Rectal smooth muscle tissue (tissue), 1 donor: ENCODE data around the gene GIMAP6.
"Not testable (repeated sequence)": the region's sequence is repeated elsewhere in the genome, so short reads cannot be mapped to it uniquely, and the experiment has no call there.

Experiments
- H3K27ac ChIP-seq: one replicate; pipeline ENCODE4 v1.7.0; 2013; ENCODE audit warnings: low read depth, low read length, inconsistent platforms
- H3K27me3 ChIP-seq: one replicate; pipeline ENCODE4 v1.7.0; 2013; ENCODE audit warnings: low read length; ENCODE audit not compliant: control insufficient read depth, insufficient read depth
- H3K36me3 ChIP-seq: one replicate; pipeline ENCODE4 v1.7.0; 2013; ENCODE audit warnings: low read length; ENCODE audit not compliant: control insufficient read depth, insufficient read depth
- H3K4me1 ChIP-seq: one replicate; pipeline ENCODE4 v1.7.0; 2013; ENCODE audit warnings: low read length; ENCODE audit not compliant: control insufficient read depth, insufficient read depth
- H3K4me3 ChIP-seq: one replicate; pipeline ENCODE4 v1.7.0; 2013; ENCODE audit warnings: low read length
- H3K9ac ChIP-seq: one replicate; pipeline ENCODE4 v1.7.0; 2013; ENCODE audit warnings: low read length

The GIMAP6 gene

GRCh38 chr7:150631084-150631826 is 930 bp downstream of the GIMAP6 start:
- Histone ChIP-seq H3K27me3 (no peaks in the 10 kb centered on the region), H3K4me1 (no peaks in the 10 kb centered on the region), H3K4me3 (peak overlapping the region; percentile 55), H3K36me3 (no peaks in the 10 kb centered on the region), H3K27ac (peak overlapping the region; percentile 38), H3K9ac (no peak overlapping the region)

DNA sequence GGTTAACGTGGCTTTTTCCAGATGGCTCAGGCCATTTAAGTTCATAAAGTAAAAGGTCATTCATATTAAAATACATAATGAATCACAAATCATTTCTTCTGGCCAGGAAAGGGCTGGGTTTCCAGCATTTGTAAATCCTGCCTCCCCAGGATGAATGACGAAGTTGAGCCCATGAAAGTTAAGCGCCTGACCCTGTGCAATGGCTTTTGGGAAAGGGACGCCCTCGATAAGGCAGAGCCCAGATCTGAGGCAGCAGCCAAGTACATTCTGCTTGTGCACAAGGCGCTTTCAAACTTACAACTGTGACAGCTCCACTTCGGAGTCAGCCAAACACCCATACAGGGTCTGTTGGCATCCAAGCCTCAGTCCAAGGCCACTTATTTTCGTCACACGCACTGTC is 2.8 kb downstream of the GIMAP6 start:
- H3K27ac ChIP-seq = no peak overlapping the region
- H3K36me3 ChIP-seq = no peaks in the 10 kb centered on the region
- no peaks in the 10 kb centered on the region for H3K4me1 ChIP-seq
- no peak overlapping the region for H3K9ac ChIP-seq
- no peak overlapping the region for H3K4me3 ChIP-seq
- no peaks in the 10 kb centered on the region for H3K27me3 ChIP-seq

DNA sequence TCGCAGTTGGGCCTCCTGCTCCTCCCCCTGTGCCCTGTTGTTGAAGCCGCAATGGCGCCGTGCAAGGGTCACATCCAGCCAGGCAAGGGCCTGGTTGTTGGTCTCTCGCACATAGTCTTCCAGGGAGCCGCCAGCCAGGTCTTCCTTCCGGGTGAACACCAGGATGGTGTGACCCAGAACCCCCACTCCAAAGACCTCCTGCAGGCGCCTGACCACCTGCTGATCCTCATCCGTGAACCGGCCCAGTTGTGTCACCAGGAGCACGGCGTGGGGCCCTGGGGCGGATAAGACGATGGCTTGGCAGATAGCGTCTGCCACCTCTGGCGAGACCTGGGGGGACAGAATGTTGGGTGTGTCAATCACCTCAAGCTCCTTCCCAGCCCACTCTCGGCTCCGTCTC is 4.2 kb downstream of the GIMAP6 start:
- no peaks in the 10 kb centered on the region for H3K27me3 ChIP-seq
- H3K4me3 ChIP-seq = no peak overlapping the region
- H3K27ac ChIP-seq = no peak overlapping the region
- no peak overlapping the region for H3K9ac ChIP-seq
- no peaks in the 10 kb centered on the region for H3K4me1 ChIP-seq
- no peaks in the 10 kb centered on the region for H3K36me3 ChIP-seq

DNA sequence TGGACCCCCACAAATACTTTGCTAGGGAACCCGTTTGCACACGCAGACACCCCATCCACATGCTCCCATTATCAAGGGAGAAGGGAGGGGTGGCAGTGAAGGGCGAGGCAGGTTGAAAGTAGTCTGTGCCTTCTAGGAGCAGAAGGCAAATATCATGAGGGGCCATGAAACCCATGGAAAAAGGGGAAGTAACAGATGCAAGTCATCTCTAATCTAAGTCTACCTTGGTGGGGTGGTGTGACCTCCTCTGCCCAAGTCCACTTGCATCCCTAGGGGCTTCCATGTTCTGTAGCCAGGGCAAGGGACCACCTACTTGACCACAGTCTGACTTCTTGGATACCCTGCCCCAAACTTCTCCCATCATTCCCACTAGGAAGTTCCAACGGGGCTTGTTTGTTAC is 5.5 kb downstream of the GIMAP6 start:
- no peaks in the 10 kb centered on the region for H3K4me1 ChIP-seq
- H3K4me3 ChIP-seq = no peak overlapping the region
- H3K36me3 ChIP-seq = no peaks in the 10 kb centered on the region
- no peaks in the 10 kb centered on the region for H3K27me3 ChIP-seq
- H3K27ac ChIP-seq = no peak overlapping the region
- no peak overlapping the region for H3K9ac ChIP-seq

DNA sequence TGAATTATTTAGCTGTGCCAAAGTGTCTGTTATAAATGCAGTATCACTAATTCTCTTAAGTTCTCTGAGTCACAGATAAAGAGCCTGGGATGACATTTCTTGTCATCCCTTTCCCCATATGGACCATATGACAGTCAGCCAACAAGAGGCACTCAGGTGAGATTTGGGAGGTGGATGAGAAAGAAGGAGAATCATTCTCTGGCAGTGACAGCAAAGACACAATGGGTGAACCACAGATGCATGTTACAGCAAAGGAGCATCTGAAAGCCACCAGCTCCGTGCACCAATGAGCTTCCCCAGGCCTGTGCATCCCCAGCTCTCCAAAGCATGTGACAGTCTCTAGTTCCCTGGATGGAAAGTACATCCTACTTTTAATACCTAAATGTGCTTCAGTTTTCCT is 10.8 kb downstream of the GIMAP6 start:
- no peak overlapping the region for H3K27ac ChIP-seq
- H3K4me3 ChIP-seq = no peak overlapping the region
- H3K9ac ChIP-seq = no peak overlapping the region
- H3K27me3 ChIP-seq = no peaks in the 10 kb centered on the region
- H3K36me3 ChIP-seq = no peaks in the 10 kb centered on the region
- H3K4me1 ChIP-seq = no peaks in the 10 kb centered on the region

- Histone ChIP-seq H3K36me3 (no peaks in the 10 kb centered on the region), H3K9ac (no peak overlapping the region), H3K4me1 (no peaks in the 10 kb centered on the region), H3K4me3 (no peak overlapping the region), H3K27me3 (no peaks in the 10 kb centered on the region), H3K27ac (no peak overlapping the region)
Observed at GRCh38 chr7:150620617-150621371, 11.4 kb downstream of the GIMAP6 start.

DNA sequence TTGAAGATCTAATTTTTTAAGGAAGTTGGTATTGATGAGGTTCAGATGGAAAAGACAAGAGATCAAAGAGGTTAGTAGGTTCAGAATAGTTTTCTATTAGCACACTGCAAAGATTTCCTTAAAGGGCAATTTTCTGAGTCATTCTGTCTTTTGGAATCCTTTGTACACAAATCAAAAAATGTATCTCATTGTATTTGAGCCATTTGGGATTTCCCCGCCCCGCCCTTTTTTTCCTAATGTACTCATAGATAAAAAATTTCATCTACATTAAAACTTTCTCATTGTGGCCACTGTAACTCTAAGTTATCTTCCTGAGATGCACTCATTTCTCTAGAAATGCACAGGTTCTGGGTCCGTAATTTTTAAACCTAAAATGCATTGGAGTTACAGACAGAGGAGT is 12.1 kb downstream of the GIMAP6 start:
- no peaks in the 10 kb centered on the region for H3K27me3 ChIP-seq
- no peaks in the 10 kb centered on the region for H3K4me1 ChIP-seq
- no peak overlapping the region for H3K4me3 ChIP-seq
- H3K36me3 ChIP-seq = no peaks in the 10 kb centered on the region
- no peak overlapping the region for H3K9ac ChIP-seq
- no peak overlapping the region for H3K27ac ChIP-seq

- H3K9ac ChIP-seq, H3K27ac ChIP-seq, H3K4me3 ChIP-seq, H3K36me3 ChIP-seq, H3K27me3 ChIP-seq, H3K4me1 ChIP-seq: not testable (repeated sequence)
Observed at GRCh38 chr7:150615221-150615755, 16.9 kb downstream of the GIMAP6 start.

DNA sequence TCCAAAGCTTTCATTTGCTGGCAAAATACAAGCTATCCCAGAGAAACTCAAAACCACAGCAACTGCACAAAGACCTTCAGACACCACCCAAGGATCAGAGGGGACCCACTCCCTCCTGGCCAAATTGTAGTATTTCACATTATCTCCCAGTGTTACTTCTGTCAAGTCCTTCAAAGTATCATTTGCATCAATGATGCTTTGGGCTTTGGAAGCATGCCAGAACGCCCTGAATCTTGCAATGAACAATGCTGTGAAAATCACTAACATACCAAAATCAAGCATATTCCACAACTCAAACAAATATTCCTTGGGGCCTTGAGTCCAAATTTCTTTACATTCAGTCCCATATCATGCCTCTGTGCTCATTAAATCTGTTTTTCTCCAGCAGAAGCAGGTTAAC is 17.8 kb downstream of the GIMAP6 start:
- H3K27me3 ChIP-seq, H3K9ac ChIP-seq, H3K4me1 ChIP-seq, H3K36me3 ChIP-seq, H3K27ac ChIP-seq, H3K4me3 ChIP-seq: not testable (repeated sequence)

GRCh38 chr7:150613880-150614279 is 18.3 kb downstream of the GIMAP6 start:
- H3K27ac ChIP-seq = no peak overlapping the region
- no peaks in the 10 kb centered on the region for H3K4me1 ChIP-seq
- H3K9ac ChIP-seq = no peak overlapping the region
- no peaks in the 10 kb centered on the region for H3K27me3 ChIP-seq
- no peak overlapping the region for H3K4me3 ChIP-seq
- H3K36me3 ChIP-seq = no peaks in the 10 kb centered on the region

GRCh38 chr7:150612925-150613324 is 19.3 kb downstream of the GIMAP6 start:
- Histone ChIP-seq H3K27ac (no peak overlapping the region), H3K36me3 (no peaks in the 10 kb centered on the region), H3K4me1 (no peaks in the 10 kb centered on the region), H3K4me3 (no peak overlapping the region), H3K27me3 (no peaks in the 10 kb centered on the region), H3K9ac (no peak overlapping the region)

DNA sequence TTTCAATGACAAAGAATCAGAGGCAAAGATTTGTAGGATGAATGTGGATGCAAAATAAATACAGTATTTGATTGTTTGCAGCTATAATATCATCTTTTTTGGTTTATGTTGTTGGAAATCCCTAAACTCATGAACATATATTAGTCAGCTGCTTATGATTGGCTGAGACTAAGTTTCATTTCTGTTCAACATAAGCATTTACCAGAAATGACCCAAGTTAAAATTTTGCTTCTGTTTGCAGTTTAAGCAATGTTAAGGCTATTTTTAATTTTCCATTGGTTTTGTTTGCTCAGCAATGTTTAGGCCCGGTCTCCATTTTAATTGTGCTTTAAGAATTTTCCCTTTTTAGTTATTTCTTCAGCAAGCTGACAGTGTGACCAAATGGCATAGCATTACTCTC is 22.0 kb downstream of the GIMAP6 start:
- H3K27me3 ChIP-seq = no peaks in the 10 kb centered on the region
- H3K4me1 ChIP-seq = no peaks in the 10 kb centered on the region
- H3K4me3 ChIP-seq = no peak overlapping the region
- no peaks in the 10 kb centered on the region for H3K36me3 ChIP-seq
- no peak overlapping the region for H3K27ac ChIP-seq
- no peak overlapping the region for H3K9ac ChIP-seq

DNA sequence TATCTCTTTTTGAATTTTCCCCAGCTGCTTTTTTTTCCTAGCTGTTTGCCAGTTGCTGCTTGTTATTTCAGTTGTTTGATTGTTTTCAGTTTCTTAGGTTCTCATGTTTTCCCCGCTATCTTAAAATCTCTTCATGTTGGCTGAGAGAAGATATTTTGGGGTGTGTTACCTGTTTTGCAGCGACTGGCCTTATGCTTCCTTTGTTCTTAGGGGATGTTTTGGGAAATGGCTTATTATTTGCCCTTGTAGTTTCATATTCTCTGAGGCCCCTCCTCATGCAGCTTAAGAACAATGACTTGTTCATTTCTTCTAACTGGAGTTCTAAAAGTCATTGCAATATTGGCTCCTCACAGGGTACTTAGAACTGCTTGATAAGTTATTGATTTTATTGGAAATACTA is 28.6 kb downstream of the GIMAP6 start:
- H3K27me3 ChIP-seq, H3K4me1 ChIP-seq, H3K27ac ChIP-seq, H3K4me3 ChIP-seq, H3K9ac ChIP-seq, H3K36me3 ChIP-seq: not testable (repeated sequence)
